ENCODE measurements around the gene PTPRE.

GRCh38 chr10:128101901-128102300 lies 195.0 kb downstream of the PTPRE start:
- no peak for TF ChIP-seq CTCF (IDR thresholded peaks at IDR 0.05)
- no peak for TF ChIP-seq POLR2A (IDR thresholded peaks at IDR 0.05)

Measured in body of pancreas (tissue), 4 donors.